C4-2B (cell line): ENCODE results near the gene MED13.

Source experiments
- ZFX ChIP-seq: fragments of 450-650 bp; IDR thresholded peaks from 2 replicates; pipeline ENCODE4 v1.6.1; 2017
- TF ChIP-seq, protein P1 (sequence below): fragments of 450-650 bp; conservative IDR thresholded peaks from 2 replicates; pipeline ENCODE4 v1.5.1; 2017; ENCODE audit warnings: mild to moderate bottlenecking

DNA sequence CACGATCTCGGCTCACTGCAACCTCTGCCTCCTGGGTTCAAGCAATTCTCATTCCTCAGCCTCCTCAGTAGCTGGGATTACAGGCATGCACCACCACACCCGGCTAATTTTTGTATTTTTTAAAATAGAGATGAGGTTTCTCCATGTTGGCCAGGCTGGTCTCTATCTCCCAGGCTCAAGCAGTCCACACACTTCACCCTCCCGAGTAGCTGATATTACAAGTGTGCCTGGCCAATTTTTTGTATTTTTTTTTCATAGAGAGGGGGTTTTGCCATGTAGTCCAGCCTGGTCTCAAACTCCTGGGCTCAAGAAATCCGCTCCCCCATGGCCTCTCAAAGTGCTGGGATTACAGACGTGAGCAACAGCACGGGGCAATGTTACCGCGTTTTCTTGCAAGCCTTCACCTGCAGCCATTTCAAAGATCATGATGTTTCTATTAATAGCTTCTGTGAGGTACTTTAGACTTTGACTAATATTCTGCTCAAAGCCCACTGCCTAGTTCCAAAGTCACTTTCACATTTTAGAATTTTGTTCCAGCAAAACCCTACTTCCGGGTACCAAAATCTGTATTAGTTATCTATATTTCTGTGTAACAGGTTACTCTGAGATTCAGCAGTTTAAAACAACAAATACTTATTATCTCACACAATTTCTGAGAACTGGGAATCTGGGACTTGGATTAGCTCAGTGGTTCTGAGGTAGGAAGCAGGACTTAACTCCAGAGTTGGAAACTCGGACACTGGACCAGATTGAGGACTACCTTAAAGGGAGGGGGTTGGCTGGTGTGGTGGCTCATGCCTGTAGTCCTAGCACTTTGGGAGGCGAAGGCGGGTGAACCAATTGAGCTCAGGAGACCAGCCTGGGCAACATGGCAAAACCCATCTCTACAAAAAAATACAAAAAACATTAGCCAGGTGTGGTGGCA lies 12.0 kb upstream of the MED13 start:
- TF ChIP-seq, protein P1, sequence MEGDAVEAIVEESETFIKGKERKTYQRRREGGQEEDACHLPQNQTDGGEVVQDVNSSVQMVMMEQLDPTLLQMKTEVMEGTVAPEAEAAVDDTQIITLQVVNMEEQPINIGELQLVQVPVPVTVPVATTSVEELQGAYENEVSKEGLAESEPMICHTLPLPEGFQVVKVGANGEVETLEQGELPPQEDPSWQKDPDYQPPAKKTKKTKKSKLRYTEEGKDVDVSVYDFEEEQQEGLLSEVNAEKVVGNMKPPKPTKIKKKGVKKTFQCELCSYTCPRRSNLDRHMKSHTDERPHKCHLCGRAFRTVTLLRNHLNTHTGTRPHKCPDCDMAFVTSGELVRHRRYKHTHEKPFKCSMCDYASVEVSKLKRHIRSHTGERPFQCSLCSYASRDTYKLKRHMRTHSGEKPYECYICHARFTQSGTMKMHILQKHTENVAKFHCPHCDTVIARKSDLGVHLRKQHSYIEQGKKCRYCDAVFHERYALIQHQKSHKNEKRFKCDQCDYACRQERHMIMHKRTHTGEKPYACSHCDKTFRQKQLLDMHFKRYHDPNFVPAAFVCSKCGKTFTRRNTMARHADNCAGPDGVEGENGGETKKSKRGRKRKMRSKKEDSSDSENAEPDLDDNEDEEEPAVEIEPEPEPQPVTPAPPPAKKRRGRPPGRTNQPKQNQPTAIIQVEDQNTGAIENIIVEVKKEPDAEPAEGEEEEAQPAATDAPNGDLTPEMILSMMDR: no peak
- no peak for TF ChIP-seq ZFX
